Ovary (tissue), 9 donors: Measurements from ENCODE around the gene DOCK10. TPM values are rescaled to one million over a fixed set of nuclear protein-coding genes. Genes with fewer than 3 reads are reported as not detected.
"Not testable (repeated sequence)": the region's sequence is repeated elsewhere in the genome, so short reads cannot be mapped to it uniquely, and the experiment has no call there.

Experiments
- DNase-seq, 5 donors: peaks; one replicate each; pipeline ENCODE4 v3.0.0-alpha.2; 2019 to 2020
- H3K27ac ChIP-seq, 2 donors: fragments of 200-600 bp; one replicate each; pipeline versions ENCODE4 v1.5.1 to v1.8.0; 2019 to 2022
- H3K27me3 ChIP-seq: fragments of 200-600 bp; one replicate; pipeline ENCODE4 v1.8.0; 2022
- H3K36me3 ChIP-seq: fragments of 200-600 bp; sonication (generic); one replicate; pipeline ENCODE4 v1.5.1; 2019
- H3K4me1 ChIP-seq: one replicate; pipeline ENCODE4 v1.8.1; 2013; ENCODE audit warnings: mild to moderate bottlenecking, moderate library complexity; ENCODE audit not compliant: insufficient read depth
- H3K4me3 ChIP-seq: fragments of 200-600 bp; sonication (generic); one replicate; pipeline ENCODE4 v1.5.1; 2017
- H3K9me3 ChIP-seq, 2 donors: fragments of 200-600 bp in 1 of 2; sonication (generic) in 1 of 2; one replicate each; pipeline versions ENCODE4 v1.5.1 to v1.8.1; 2013 to 2019; ENCODE audit warnings: mild to moderate bottlenecking in 1 of 2, moderate library complexity in 1 of 2
- EP300 ChIP-seq: sonication (generic); formaldehyde crosslinking; IDR thresholded peaks from one replicate; pipeline ENCODE4 v1.6.1; 2017; ENCODE audit warnings: antibody characterized with exemption
- POLR2A ChIP-seq: fragments of 450-650 bp; IDR thresholded peaks from one replicate; pipeline ENCODE4 v1.6.1; 2017; ENCODE audit warnings: antibody characterized with exemption, mild to moderate bottlenecking, moderate library complexity
- WGBS, 3 donors: extraction: QIAGEN DNeasy Blood & Tissue Kit in 1 of 3; methylation state at CpG; one replicate each; pipeline versions ENCODE4 v1.1.5 to v1.1.7; 2013 to 2017; 5-methylcytosine and 5-hydroxymethylcytosine counted together
- intact Hi-C, 4 donors: fragments of 100-400 bp; cut with DNase I; formaldehyde crosslinking; loops; one replicate each; pipeline versions ENCODE4 v1.11.0 to v1.15.1; 2022 to 2023
- polyA plus RNA-seq, 2 donors: library from polyadenylated mRNA; stranded (reverse); fragments of 200-250 nt in 1 of 2; fragments of 350-450 nt in 1 of 2; fragmentation: Illumina TruSeq in 1 of 2; extraction: RNeasy Lipid Tissue Mini Kit (QIAGEN cat#74804) in 1 of 2; gene quantifications; one replicate each; pipeline ENCODE4 v1.2.3, GENCODE V29; 2013 to 2014
- total RNA-seq, 7 donors: library from RNA; depleted of rRNA in 2 of 7; stranded (reverse); fragments of >200 nt in 2 of 7; fragmentation: NEBNext Ultra II Directional in 3 of 7; extraction: Animal tissue kit (Norgen Biotek cat#: 25700) in 3 of 7; gene quantifications; one replicate each; pipeline versions ENCODE4 v1.1.0 to v1.2.4, GENCODE V29; 2016 to 2023
- TF ChIP-seq, protein P1 (sequence below), 3 donors: fragments of 450-650 bp in 2 of 3; fragments of 200-600 bp in 1 of 3; IDR thresholded peaks; one replicate each; pipeline versions ENCODE4 v1.5.1 to v1.8.0; 2016 to 2022; ENCODE audit warnings: antibody characterized with exemption in 3 of 3, mild to moderate bottlenecking in 1 of 3
- donor health status: DM: no; HTN: no; CAD: no; lungs with moderate emphysema.
- donor health status: DM: no; HTN: no; CAD: no.
- donor health status: Bipolar disorder and iron deficiency.
- donor health status: DM: yes; HTN: yes; CAD: no.
- donor health status: DM: no; HTN: no; CAD: no.
- donor health status: DM: yes; HTN: yes; CAD: no.

DOCK10 gene
- total and polyA plus RNA-seq, 9 donors: 15.3 to 42.5 (median 31.2) TPM

DNA sequence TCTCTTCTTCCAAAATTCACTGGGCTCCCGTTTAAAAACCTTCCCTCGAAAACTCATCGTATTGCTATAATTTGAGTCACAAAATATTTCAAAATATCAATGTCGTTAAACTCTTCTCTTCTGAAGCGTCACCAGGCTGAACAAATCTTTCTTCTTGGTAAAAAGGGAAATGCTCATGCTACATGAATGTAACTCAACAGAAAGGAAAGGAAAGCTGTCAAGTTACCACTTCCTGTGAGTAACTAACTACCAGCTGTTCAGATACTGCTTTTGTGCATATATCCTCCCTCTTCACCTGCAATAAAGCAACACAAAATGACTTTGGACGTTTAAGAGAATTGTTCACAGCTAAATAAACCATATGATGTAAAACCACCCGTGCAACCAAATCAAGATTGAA lies 95.4 kb downstream of the DOCK10 start:
- no peaks in the 10 kb centered on the region for H3K36me3 ChIP-seq
- no peak for DNase-seq
- TF ChIP-seq EP300: no peak
- H3K4me1 ChIP-seq: no peaks in the 10 kb centered on the region
- no peak overlapping the region for H3K4me3 ChIP-seq
- no peak overlapping the region for H3K27ac ChIP-seq
- no peaks in the 10 kb centered on the region for H3K9me3 ChIP-seq
- intact Hi-C loops: no loop called here
- 68 to 76% (median 68%) methylated on average over 7 of the region's 7 CpGs for WGBS, 3 donors
- H3K27me3 ChIP-seq: no peaks in the 10 kb centered on the region

GRCh38 chr2:224944707-224945547 lies 97.3 kb downstream of the DOCK10 start:
- no peaks in the 10 kb centered on the region for H3K36me3 ChIP-seq
- TF ChIP-seq EP300 (no peak), POLR2A (no peak)
- TF ChIP-seq, protein P1, sequence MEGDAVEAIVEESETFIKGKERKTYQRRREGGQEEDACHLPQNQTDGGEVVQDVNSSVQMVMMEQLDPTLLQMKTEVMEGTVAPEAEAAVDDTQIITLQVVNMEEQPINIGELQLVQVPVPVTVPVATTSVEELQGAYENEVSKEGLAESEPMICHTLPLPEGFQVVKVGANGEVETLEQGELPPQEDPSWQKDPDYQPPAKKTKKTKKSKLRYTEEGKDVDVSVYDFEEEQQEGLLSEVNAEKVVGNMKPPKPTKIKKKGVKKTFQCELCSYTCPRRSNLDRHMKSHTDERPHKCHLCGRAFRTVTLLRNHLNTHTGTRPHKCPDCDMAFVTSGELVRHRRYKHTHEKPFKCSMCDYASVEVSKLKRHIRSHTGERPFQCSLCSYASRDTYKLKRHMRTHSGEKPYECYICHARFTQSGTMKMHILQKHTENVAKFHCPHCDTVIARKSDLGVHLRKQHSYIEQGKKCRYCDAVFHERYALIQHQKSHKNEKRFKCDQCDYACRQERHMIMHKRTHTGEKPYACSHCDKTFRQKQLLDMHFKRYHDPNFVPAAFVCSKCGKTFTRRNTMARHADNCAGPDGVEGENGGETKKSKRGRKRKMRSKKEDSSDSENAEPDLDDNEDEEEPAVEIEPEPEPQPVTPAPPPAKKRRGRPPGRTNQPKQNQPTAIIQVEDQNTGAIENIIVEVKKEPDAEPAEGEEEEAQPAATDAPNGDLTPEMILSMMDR (IDR thresholded peaks at IDR 0.05): no peak
- no peaks in the 10 kb centered on the region for H3K27me3 ChIP-seq
- H3K4me3 ChIP-seq: no peak overlapping the region
- no peak overlapping the region for H3K27ac ChIP-seq
- no peak for DNase-seq
- WGBS, 3 donors: 88 to 91% (median 88%) methylated on average over 8 of the region's 8 CpGs
- intact Hi-C loops: no loop called here
- no peaks in the 10 kb centered on the region for H3K4me1 ChIP-seq
- no peaks in the 10 kb centered on the region for H3K9me3 ChIP-seq

GRCh38 chr2:224943601-224944041 lies 98.6 kb downstream of the DOCK10 start:
- WGBS, 3 donors: 91 to 93% (median 92%) methylated on average over 8 of the region's 8 CpGs
- not testable (repeated sequence) for H3K27ac ChIP-seq, H3K4me1 ChIP-seq

DNA sequence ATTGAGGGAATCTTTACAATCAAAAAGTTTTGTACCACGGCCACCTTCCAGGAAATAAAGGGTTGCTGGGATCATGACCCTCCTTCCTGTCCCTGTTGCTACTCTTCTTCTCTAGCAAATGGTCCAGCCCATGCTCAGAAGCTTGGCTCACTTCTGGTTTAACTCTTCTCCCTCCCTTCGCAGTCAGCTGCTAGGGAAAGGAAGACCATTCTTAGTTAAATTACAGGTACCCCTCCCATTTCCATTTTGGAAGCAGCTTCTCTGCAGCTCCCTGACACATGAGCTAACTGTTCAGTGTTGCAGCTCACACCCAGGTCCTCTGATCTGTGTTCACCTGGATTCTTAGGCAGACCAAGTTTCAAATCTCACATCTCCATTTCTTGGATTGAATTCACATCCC lies 100.3 kb downstream of the DOCK10 start:
- H3K4me1 ChIP-seq: no peaks in the 10 kb centered on the region
- intact Hi-C loops: no loop called here
- no peak overlapping the region for H3K27ac ChIP-seq
- no peaks in the 10 kb centered on the region for H3K27me3 ChIP-seq
- TF ChIP-seq EP300 (no peak), POLR2A (no peak)
- TF ChIP-seq, protein P1 (IDR thresholded peaks at IDR 0.05): no peak
- WGBS, 3 donors: 91 to 94% (median 93%) methylated on average over 2 of the region's 2 CpGs
- H3K4me3 ChIP-seq: no peak overlapping the region
- DNase-seq: no peak
- H3K36me3 ChIP-seq: no peaks in the 10 kb centered on the region
- H3K9me3 ChIP-seq: no peaks in the 10 kb centered on the region

More at GRCh38 chr2:224943601-224944041, 98.6 kb downstream of the DOCK10 start:
- H3K4me3 ChIP-seq, H3K9me3 ChIP-seq, H3K36me3 ChIP-seq, intact Hi-C loops, H3K27me3 ChIP-seq, DNase-seq: not testable (repeated sequence)

DNA sequence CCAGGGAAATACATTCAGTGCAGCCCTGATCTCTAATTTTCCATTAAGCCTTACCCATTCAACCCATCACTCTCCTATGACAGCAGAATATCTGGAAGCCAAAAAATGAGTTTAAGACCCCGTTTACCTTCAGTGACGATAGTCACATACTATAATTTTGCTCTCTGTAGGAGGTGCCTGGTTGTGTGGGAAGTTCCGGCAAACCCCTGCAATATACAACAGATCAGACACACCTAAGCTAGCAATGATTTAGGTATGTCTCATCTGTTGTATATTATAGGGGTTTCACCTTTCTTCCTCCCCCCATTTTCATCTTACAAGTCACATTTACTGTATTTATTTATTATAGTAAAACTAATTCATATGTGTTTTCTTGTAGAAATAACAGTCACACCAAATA lies 101.7 kb downstream of the DOCK10 start:
- intact Hi-C loops: no loop called here
- Histone ChIP-seq H3K27me3 (no peaks in the 10 kb centered on the region), H3K4me3 (no peak overlapping the region), H3K27ac (no peak overlapping the region), H3K9me3 (no peaks in the 10 kb centered on the region), H3K36me3 (no peaks in the 10 kb centered on the region), H3K4me1 (no peaks in the 10 kb centered on the region)
- TF ChIP-seq, protein P1 (IDR thresholded peaks at IDR 0.05): no peak
- TF ChIP-seq EP300 (no peak), POLR2A (no peak)
- no peak for DNase-seq
- 96 to 98% (median 96%) methylated on average over 3 of the region's 3 CpGs for WGBS, 3 donors
